HEK293 (cell line): Measurements from ENCODE around the gene CCAR1.
"Not testable (repeated sequence)": the region's sequence is repeated elsewhere in the genome, so short reads cannot be mapped to it uniquely, and the experiment has no call there.

ENCODE experiments used
- CTCF ChIA-PET: fragments of 350-600 bp; formaldehyde crosslinking; extraction: SDS; loops from one replicate; lab custom pipeline; 2021; ENCODE audit warnings: antibody characterized with exemption; lab: Yijun Ruan, JAX
- POLR2A ChIA-PET: fragments of 300-600 bp; formaldehyde crosslinking; extraction: SDS; loops from one replicate; lab custom pipeline; 2020; ENCODE audit warnings: antibody characterized with exemption, inconsistent platforms; lab: Yijun Ruan, JAX
- H3K27ac ChIP-seq: fragments of 200-500 bp; sonication (Bioruptor generic); 2 replicates; pipeline ENCODE4 v1.5.1; 2014; ENCODE audit warnings: low read depth, low read length, control low read depth, inconsistent platforms; ENCODE audit errors: extremely low read depth
- H3K36me3 ChIP-seq, 2 experiments: fragments of 200-500 bp in 1 of 2; sonication (Bioruptor generic) in 1 of 2; 1 replicate in 1 of 2; 2 replicates in 1 of 2; pipeline ENCODE4 v1.5.1; 2014 to 2017; ENCODE audit warnings: inconsistent platforms in 2 of 2, low read length in 2 of 2; ENCODE audit not compliant: control insufficient read depth in 2 of 2, insufficient read depth in 1 of 2
- H3K4me1 ChIP-seq: fragments of 200-500 bp; sonication (Bioruptor generic); 2 replicates; pipeline ENCODE4 v1.5.1; 2014; ENCODE audit warnings: mild to moderate bottlenecking, low read length, inconsistent platforms; ENCODE audit not compliant: control insufficient read depth, insufficient read depth
- H3K4me3 ChIP-seq: 2 replicates; pipeline ENCODE4 v1.5.1; 2011; ENCODE audit warnings: low read depth, mild to moderate bottlenecking, control low read depth, low read length, moderate library complexity
- H3K9me3 ChIP-seq: fragments of 200-500 bp; sonication (Bioruptor generic); 2 replicates; pipeline ENCODE4 v1.5.1; 2014; ENCODE audit warnings: low read depth, low read length, inconsistent platforms; ENCODE audit not compliant: control insufficient read depth, insufficient read depth
- FEZF1 ChIP-seq: fragments of 450-650 bp; formaldehyde crosslinking; IDR thresholded peaks from 2 replicates; pipeline ENCODE4 v1.5.1; 2016; ENCODE audit warnings: missing biosample characterization, missing genetic modification characterization
- KLF10 ChIP-seq: fragments of 450-650 bp; IDR thresholded peaks from 2 replicates; pipeline ENCODE4 v1.5.1; 2018; ENCODE audit warnings: missing biosample characterization, mild to moderate bottlenecking, missing genetic modification characterization
- SCRT2 ChIP-seq: fragments of 450-650 bp; formaldehyde crosslinking; IDR thresholded peaks from 2 replicates; pipeline ENCODE4 v1.5.1; 2016; ENCODE audit warnings: missing biosample characterization, missing genetic modification characterization
- SP3 ChIP-seq: fragments of 450-650 bp; formaldehyde crosslinking; IDR thresholded peaks from 2 replicates; pipeline ENCODE4 v1.5.1; 2016; ENCODE audit warnings: missing biosample characterization, missing genetic modification characterization
- SP7 ChIP-seq: fragments of 450-650 bp; formaldehyde crosslinking; IDR thresholded peaks from 2 replicates; pipeline ENCODE4 v1.5.1; 2016; ENCODE audit warnings: missing biosample characterization, missing genetic modification characterization
- ZBTB48 ChIP-seq: fragments of 450-650 bp; formaldehyde crosslinking; IDR thresholded peaks from 2 replicates; pipeline ENCODE4 v1.5.1; 2016; ENCODE audit warnings: missing biosample characterization, missing genetic modification characterization
- ZBTB7A ChIP-seq: fragments of 450-650 bp; formaldehyde crosslinking; IDR thresholded peaks from 2 replicates; pipeline ENCODE4 v1.5.1; 2016; ENCODE audit warnings: low read depth, missing biosample characterization, missing genetic modification characterization
- ZNF121 ChIP-seq: fragments of 450-650 bp; formaldehyde crosslinking; IDR thresholded peaks from 2 replicates; pipeline ENCODE4 v1.5.1; 2016; ENCODE audit warnings: missing biosample characterization, missing genetic modification characterization
- ZNF132 ChIP-seq: fragments of 450-650 bp; formaldehyde crosslinking; IDR thresholded peaks from 2 replicates; pipeline ENCODE4 v1.5.1; 2017; ENCODE audit warnings: missing biosample characterization, missing genetic modification characterization, borderline replicate concordance
- ZNF664 ChIP-seq: fragments of 450-650 bp; formaldehyde crosslinking; IDR thresholded peaks from 2 replicates; pipeline ENCODE4 v1.5.1; 2016; ENCODE audit warnings: missing biosample characterization, missing genetic modification characterization
- ZNF670 ChIP-seq: fragments of 450-650 bp; formaldehyde crosslinking; IDR thresholded peaks from 2 replicates; pipeline ENCODE4 v1.5.1; 2016; ENCODE audit warnings: missing biosample characterization, missing genetic modification characterization, low read depth
- TF ChIP-seq, protein P1 (sequence below): fragments of 450-650 bp; formaldehyde crosslinking; IDR thresholded peaks from 2 replicates; pipeline ENCODE4 v1.5.1; 2016; ENCODE audit warnings: missing biosample characterization, missing genetic modification characterization
- TF ChIP-seq, protein P2 (sequence below): fragments of 450-650 bp; formaldehyde crosslinking; IDR thresholded peaks from 2 replicates; pipeline ENCODE4 v1.5.1; 2016; ENCODE audit warnings: missing biosample characterization, missing genetic modification characterization
- TF ChIP-seq, protein P3 (sequence below): fragments of 450-650 bp; formaldehyde crosslinking; IDR thresholded peaks from 2 replicates; pipeline ENCODE4 v1.5.1; 2016; ENCODE audit warnings: missing biosample characterization, missing genetic modification characterization

Gene CCAR1

DNA sequence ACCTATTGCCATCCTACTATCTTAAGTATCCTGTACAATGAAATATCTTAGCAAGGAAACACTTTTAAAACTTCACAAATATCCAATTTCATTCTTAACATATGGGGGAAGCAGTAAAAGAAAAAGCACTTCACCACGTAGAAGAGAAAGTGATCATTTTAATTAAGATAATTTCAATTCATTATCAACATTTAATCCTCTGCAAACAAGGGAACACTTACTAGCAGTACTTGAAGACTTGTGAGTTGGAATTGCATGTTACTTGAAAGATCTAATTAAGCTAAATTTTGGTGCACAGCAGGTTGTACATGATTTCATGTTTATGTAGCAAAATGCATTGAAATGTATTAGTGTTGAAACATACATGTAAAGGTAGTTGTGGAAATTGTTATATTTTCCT lies 20.8 kb upstream of the CCAR1 start (continued):
- TF ChIP-seq ZBTB7A (tag by site-specific recombination) (no peak), FEZF1 (no peak), SP3 (tag by site-specific recombination) (no peak), SP7 (tag by site-specific recombination) (peak; percentile 32; the same call in 1 of the 2 replicates)
- TF ChIP-seq, protein P1, sequence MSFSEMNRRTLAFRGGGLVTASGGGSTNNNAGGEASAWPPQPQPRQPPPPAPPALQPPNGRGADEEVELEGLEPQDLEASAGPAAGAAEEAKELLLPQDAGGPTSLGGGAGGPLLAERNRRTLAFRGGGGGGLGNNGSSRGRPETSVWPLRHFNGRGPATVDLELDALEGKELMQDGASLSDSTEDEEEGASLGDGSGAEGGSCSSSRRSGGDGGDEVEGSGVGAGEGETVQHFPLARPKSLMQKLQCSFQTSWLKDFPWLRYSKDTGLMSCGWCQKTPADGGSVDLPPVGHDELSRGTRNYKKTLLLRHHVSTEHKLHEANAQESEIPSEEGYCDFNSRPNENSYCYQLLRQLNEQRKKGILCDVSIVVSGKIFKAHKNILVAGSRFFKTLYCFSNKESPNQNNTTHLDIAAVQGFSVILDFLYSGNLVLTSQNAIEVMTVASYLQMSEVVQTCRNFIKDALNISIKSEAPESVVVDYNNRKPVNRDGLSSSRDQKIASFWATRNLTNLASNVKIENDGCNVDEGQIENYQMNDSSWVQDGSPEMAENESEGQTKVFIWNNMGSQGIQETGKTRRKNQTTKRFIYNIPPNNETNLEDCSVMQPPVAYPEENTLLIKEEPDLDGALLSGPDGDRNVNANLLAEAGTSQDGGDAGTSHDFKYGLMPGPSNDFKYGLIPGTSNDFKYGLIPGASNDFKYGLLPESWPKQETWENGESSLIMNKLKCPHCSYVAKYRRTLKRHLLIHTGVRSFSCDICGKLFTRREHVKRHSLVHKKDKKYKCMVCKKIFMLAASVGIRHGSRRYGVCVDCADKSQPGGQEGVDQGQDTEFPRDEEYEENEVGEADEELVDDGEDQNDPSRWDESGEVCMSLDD (tag by site-specific recombination) = no peak

DNA sequence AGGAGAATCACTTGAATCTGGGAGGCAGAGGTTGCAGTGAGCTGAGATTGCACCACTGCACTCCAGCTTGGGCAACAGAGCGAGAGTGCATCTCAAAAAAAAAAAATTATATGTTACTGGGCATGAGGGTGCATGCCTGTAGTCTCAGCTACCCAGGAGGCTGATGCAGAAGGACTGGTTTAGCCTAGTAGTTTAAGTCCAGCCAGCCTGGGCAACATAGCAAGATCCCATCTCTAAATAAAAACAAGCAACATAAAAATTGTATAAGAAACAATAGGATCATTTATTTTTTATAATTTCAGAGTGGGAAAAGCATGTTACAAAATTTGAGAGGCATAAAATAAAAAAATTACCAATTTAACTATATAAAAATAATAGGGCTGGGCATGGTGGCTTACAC lies 15.5 kb upstream of the CCAR1 start:
- Histone ChIP-seq H3K4me3 (no peak overlapping the region), H3K36me3 (no peaks in the 10 kb centered on the region), H3K27ac (no peak overlapping the region), H3K9me3 (no peaks in the 10 kb centered on the region), H3K4me1 (no peaks in the 10 kb centered on the region)
- CTCF ChIA-PET = interaction anchor here (0.6 to 0.7 kb wide), 2 partner anchors 16 to 152 kb away, joined by 3 read pairs; no protein-coding TSS in a partner anchor
- POLR2A ChIA-PET = no interaction called here
- TF ChIP-seq SCRT2 (tag by site-specific recombination) = no peak
- no peak for TF ChIP-seq ZNF670
- peak; percentile 68; the same call in 1 of the 2 replicates for TF ChIP-seq ZNF121 (tag by site-specific recombination)
- no peak for TF ChIP-seq ZNF664 (tag by site-specific recombination)

DNA sequence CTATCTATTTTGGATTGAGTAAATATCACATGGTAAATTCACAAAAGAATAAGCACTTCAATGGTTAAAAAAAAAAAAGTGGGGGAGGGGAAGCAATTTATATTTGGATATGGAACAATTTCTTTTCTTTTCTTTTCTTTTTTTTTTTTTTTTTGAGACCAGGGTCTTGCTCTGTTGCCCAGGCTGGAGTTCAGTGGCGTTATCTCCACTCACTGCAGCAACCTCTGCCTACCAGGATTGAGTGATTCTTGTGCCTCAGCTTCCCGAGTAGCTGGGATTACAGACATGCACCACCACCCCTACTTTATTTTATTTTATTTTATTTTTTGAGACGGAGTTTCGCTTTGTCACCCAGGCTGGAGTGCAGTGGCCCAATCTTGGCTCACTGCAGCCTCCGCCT lies 12.1 kb upstream of the CCAR1 start:
- H3K4me3 ChIP-seq, H3K36me3 ChIP-seq, H3K4me1 ChIP-seq, H3K27ac ChIP-seq, CTCF ChIA-PET, H3K9me3 ChIP-seq: not testable (repeated sequence)
- POLR2A ChIA-PET = interaction anchor here (1.3 kb wide), 1 partner anchor 158 kb away, joined by 3 read pairs; no protein-coding TSS in a partner anchor
- TF ChIP-seq, protein P2, sequence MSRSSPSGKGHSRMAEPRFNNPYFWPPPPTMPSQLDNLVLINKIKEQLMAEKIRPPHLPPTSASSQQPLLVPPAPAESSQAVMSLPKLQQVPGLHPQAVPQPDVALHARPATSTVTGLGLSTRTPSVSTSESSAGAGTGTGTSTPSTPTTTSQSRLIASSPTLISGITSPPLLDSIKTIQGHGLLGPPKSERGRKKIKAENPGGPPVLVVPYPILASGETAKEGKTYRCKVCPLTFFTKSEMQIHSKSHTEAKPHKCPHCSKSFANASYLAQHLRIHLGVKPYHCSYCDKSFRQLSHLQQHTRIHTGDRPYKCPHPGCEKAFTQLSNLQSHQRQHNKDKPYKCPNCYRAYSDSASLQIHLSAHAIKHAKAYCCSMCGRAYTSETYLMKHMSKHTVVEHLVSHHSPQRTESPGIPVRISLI (tag by site-specific recombination) = 0 out of 2 replicates have a peak, but pooled peaks have one; percentile 46

DNA sequence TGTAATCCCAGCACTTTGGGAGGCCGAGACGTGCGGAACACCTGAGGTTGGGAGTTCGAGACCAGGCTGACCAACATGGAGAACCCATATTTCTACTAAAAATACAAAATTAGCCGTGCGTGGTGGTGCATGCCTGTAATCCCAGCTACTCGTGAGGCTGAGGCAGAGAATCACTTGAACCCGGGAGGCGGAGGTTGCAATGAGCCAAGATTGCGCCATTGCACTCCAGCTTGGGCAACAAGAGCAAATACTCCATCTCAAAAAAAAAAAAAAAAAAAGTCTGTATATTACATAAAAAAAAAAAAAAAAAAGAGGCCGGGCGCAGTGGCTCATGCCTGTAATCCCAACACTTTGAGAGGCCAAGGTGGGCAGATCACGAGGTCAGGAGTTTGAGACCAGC lies 8.0 kb upstream of the CCAR1 start:
- POLR2A ChIA-PET = interaction anchor here (0.6 kb wide), 1 partner anchor 114 kb away, joined by 3 read pairs; the partner anchor contains the start of gene STOX1
- CTCF ChIA-PET, H3K36me3 ChIP-seq, H3K4me1 ChIP-seq, H3K4me3 ChIP-seq, H3K27ac ChIP-seq, H3K9me3 ChIP-seq: not testable (repeated sequence)

DNA sequence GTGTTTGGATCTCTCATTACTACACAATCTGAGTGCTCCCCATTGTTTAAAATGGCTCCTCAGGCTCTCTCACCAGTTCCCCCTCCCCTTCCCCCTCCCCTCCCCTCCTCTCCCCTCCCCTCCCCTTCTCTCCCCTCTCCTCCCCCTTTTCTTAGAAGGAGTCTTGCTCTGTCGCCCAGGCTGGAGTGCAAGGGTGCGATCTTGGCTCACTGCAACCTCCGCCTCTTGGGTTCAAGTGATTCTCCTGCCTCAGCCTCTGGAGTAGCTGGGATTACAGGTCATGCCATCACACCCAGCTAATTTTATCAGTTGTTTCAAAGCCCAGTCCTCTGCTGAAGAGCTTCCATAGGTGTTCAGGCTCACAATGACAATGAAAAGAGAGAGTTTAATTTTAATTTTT lies 3.6 kb upstream of the CCAR1 start:
- Histone ChIP-seq H3K4me3 (no peak overlapping the region), H3K4me1 (no peaks in the 10 kb centered on the region; the same call in 1 of the 2 replicates), H3K27ac (no peak overlapping the region), H3K9me3 (no peaks in the 10 kb centered on the region), H3K36me3 (no peaks in the 10 kb centered on the region; a peak in 1 of 3 replicates)
- ChIA-PET POLR2A (interaction anchor here (0.5 kb wide), 1 partner anchor 158 kb away, joined by 3 read pairs; no protein-coding TSS in a partner anchor), CTCF (no interaction called here)
- TF ChIP-seq, protein P3, sequence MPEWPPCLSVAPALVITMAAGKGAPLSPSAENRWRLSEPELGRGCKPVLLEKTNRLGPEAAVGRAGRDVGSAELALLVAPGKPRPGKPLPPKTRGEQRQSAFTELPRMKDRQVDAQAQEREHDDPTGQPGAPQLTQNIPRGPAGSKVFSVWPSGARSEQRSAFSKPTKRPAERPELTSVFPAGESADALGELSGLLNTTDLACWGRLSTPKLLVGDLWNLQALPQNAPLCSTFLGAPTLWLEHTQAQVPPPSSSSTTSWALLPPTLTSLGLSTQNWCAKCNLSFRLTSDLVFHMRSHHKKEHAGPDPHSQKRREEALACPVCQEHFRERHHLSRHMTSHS (tag by site-specific recombination) = no peak
- no peak for TF ChIP-seq ZBTB48
- no peak for TF ChIP-seq KLF10 (tag by site-specific recombination)
- no peak for TF ChIP-seq ZNF121 (tag by site-specific recombination)
- TF ChIP-seq ZNF132 (tag by site-specific recombination) = no peak
